Measurements from ENCODE around the gene NOTCH3. TPM values are rescaled to one million over a fixed set of nuclear protein-coding genes. Genes with fewer than 3 reads are reported as not detected.

Gene NOTCH3
- total and polyA plus RNA-seq, 2 donors from 2014 or later: 15.1 to 92.3 TPM

GRCh38 chr19:15112385-15112784 lies 88.4 kb downstream of the NOTCH3 start:
- Histone ChIP-seq H3K27me3 (ENCODE audit: control insufficient read depth, insufficient read depth, low read length) (no peaks in the 10 kb centered on the region), H3K4me1 (ENCODE audit: control insufficient read depth in 2 of 3, insufficient read depth in 2 of 3, low read depth in 1 of 3, low read length in 3 of 3) (peaks cover 0 to 24% (median 4%) of the 10 kb centered on the region in 3 donors), H3K9me3 (ENCODE audit: control insufficient read depth in 2 of 3, insufficient read depth in 1 of 3, low read length in 3 of 3) (no peaks in the 10 kb centered on the region), H3K36me3 (ENCODE audit: control insufficient read depth in 2 of 3, insufficient read depth in 3 of 3, low read length in 3 of 3) (peaks cover 0 to 44% (median 19%) of the 10 kb centered on the region in 3 donors), H3K9ac (ENCODE audit: low read length in 3 of 3) (no peak overlapping the region), H3K4me3 (ENCODE audit: low read length in 3 of 3) (no peak overlapping the region), H3K27ac (ENCODE audit: low read depth in 2 of 2, low read length in 2 of 2) (no peak overlapping the region)
- FAIRE-seq: no peak
- no peak for DNase-seq
- intact Hi-C loops (cut with DNase I): no loop called here
- TF ChIP-seq, protein P1, sequence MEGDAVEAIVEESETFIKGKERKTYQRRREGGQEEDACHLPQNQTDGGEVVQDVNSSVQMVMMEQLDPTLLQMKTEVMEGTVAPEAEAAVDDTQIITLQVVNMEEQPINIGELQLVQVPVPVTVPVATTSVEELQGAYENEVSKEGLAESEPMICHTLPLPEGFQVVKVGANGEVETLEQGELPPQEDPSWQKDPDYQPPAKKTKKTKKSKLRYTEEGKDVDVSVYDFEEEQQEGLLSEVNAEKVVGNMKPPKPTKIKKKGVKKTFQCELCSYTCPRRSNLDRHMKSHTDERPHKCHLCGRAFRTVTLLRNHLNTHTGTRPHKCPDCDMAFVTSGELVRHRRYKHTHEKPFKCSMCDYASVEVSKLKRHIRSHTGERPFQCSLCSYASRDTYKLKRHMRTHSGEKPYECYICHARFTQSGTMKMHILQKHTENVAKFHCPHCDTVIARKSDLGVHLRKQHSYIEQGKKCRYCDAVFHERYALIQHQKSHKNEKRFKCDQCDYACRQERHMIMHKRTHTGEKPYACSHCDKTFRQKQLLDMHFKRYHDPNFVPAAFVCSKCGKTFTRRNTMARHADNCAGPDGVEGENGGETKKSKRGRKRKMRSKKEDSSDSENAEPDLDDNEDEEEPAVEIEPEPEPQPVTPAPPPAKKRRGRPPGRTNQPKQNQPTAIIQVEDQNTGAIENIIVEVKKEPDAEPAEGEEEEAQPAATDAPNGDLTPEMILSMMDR (IDR thresholded peaks at IDR 0.05; ENCODE audit: borderline replicate concordance, extremely low read depth, insufficient read depth): no peak

GRCh38 chr19:15111758-15112157 lies 89.0 kb downstream of the NOTCH3 start:
- TF ChIP-seq, protein P1 (IDR thresholded peaks at IDR 0.05; ENCODE audit: borderline replicate concordance, extremely low read depth, insufficient read depth): no peak
- Histone ChIP-seq H3K9ac (ENCODE audit: low read length in 3 of 3) (no peak overlapping the region), H3K4me1 (ENCODE audit: control insufficient read depth in 2 of 3, insufficient read depth in 2 of 3, low read depth in 1 of 3, low read length in 3 of 3) (peaks cover 0 to 20% (median 4%) of the 10 kb centered on the region in 3 donors), H3K9me3 (ENCODE audit: control insufficient read depth in 2 of 3, insufficient read depth in 1 of 3, low read length in 3 of 3) (no peaks in the 10 kb centered on the region), H3K36me3 (ENCODE audit: control insufficient read depth in 2 of 3, insufficient read depth in 3 of 3, low read length in 3 of 3) (peaks cover 0 to 39% (median 13%) of the 10 kb centered on the region in 3 donors), H3K4me3 (ENCODE audit: low read length in 3 of 3) (no peak overlapping the region), H3K27ac (ENCODE audit: low read depth in 2 of 2, low read length in 2 of 2) (no peak overlapping the region), H3K27me3 (ENCODE audit: control insufficient read depth, insufficient read depth, low read length) (no peaks in the 10 kb centered on the region)
- DNase-seq: no peak
- no peak for FAIRE-seq
- intact Hi-C loops (cut with DNase I): no loop called here

DNA sequence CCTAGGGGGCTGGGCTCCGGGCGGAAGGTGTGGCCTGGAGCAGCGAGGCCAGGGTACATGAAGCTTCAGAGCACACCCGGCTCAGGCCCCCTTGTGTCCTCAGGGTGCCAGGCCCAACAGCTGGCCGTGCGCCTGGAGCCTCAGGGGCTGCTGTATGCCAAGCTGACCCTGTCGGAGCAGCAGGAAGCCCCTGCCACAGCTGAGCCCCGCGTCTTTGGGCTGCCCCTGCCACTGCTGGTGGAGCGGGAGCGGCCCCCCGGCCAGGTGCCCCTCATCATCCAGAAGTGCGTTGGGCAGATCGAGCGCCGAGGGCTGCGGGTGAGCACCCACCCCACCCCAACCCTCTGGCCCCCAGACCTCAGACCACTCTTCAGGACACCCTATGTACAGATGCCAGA lies 90.4 kb downstream of the NOTCH3 start:
- peaks cover 0 to 25% (median 13%) of the 10 kb centered on the region in 3 donors for H3K36me3 ChIP-seq (ENCODE audit: control insufficient read depth in 2 of 3, insufficient read depth in 3 of 3, low read length in 3 of 3)
- no peak overlapping the region for H3K27ac ChIP-seq (ENCODE audit: low read depth in 2 of 2, low read length in 2 of 2)
- peaks cover 0 to 17% (median 4%) of the 10 kb centered on the region in 3 donors for H3K4me1 ChIP-seq (ENCODE audit: control insufficient read depth in 2 of 3, insufficient read depth in 2 of 3, low read depth in 1 of 3, low read length in 3 of 3)
- intact Hi-C loops (cut with DNase I): no loop called here
- no peak overlapping the region for H3K9ac ChIP-seq (ENCODE audit: low read length in 3 of 3)
- H3K27me3 ChIP-seq (ENCODE audit: control insufficient read depth, insufficient read depth, low read length): no peaks in the 10 kb centered on the region
- DNase-seq (peak in 1 of 5 donors; percentile 40), FAIRE-seq (no peak)
- TF ChIP-seq, protein P1 (IDR thresholded peaks at IDR 0.05; ENCODE audit: borderline replicate concordance, extremely low read depth, insufficient read depth): no peak
- H3K9me3 ChIP-seq (ENCODE audit: control insufficient read depth in 2 of 3, insufficient read depth in 1 of 3, low read length in 3 of 3): no peaks in the 10 kb centered on the region
- no peak overlapping the region for H3K4me3 ChIP-seq (ENCODE audit: low read length in 3 of 3)

Measured in kidney (tissue), 14 donors.